Measurements from ENCODE around the gene CEACAM19. TPM values are rescaled to one million over a fixed set of nuclear protein-coding genes. Genes with fewer than 3 reads are reported as not detected.

CEACAM19 gene
- total and polyA plus RNA-seq, 10 of the 15 experiments (the other 5 are each of a cell fraction or from before 2014, with no cell fraction given), result 0.13 to 0.31 (median 0.17) TPM; not detected in 4

GRCh38 chr19:44627631-44628030 is 43.7 kb upstream of the CEACAM19 start:
- no peaks in the 10 kb centered on the region for H3K36me3 ChIP-seq (ENCODE audit: control insufficient read depth in 2 of 2, insufficient read depth in 2 of 2, low read length in 1 of 2)
- in situ Hi-C loops (cut with MboI) (no loop called here), intact Hi-C loops (cut with micrococcal nuclease; ENCODE audit: unreplicated experiment) (no loop called here)
- no peak overlapping the region for H3K4me2 ChIP-seq (ENCODE audit: control insufficient read depth, insufficient read depth)
- H4K20me1 ChIP-seq (ENCODE audit: control insufficient read depth, insufficient read depth), result no peaks in the 10 kb centered on the region
- no peak overlapping the region for H3K27ac ChIP-seq (ENCODE audit: control insufficient read depth, insufficient read depth)
- no peak overlapping the region for H3K9ac ChIP-seq (ENCODE audit: control insufficient read depth, insufficient read depth, low read length)
- SMC1A ChIA-PET (ENCODE audit: uncharacterized antibody, unreplicated experiment), result interaction anchor here (1.0 kb wide), 1 partner anchor 19 kb away, joined by 3 read pairs; no protein-coding TSS in a partner anchor
- RAD21 ChIA-PET (ENCODE audit: unreplicated experiment), result no interaction called here
- POLR2A ChIA-PET, result no interaction called here
- CTCF ChIA-PET, result no interaction called here
- H3K79me2 ChIP-seq (ENCODE audit: control insufficient read depth, insufficient read depth, low read length), result no peaks in the 10 kb centered on the region
- no peaks in the 10 kb centered on the region; the same call in 2 of the 3 replicates for H3K9me3 ChIP-seq (replicated peaks; ENCODE audit: control insufficient read depth, insufficient read depth, low read length)
- no peaks in the 10 kb centered on the region for H3K27me3 ChIP-seq (replicated peaks in 1 of 2; ENCODE audit: control insufficient read depth in 2 of 2, insufficient read depth in 2 of 2, low read length in 1 of 2)
- WGBS (ENCODE audit: insufficient coverage, insufficient replicate concordance, low lambda C conversion rate, missing lambda C conversion rate), result 51% methylated on average over 4 of the region's 4 CpGs
- TF ChIP-seq EED (IDR thresholded peaks at IDR 0.05; ENCODE audit: low read depth) (no peak), SPI1 (IDR thresholded peaks at IDR 0.05; ENCODE audit: borderline replicate concordance, insufficient read depth, low read depth, low read length) (no peak), FOS (IDR thresholded peaks at IDR 0.05; ENCODE audit: borderline replicate concordance, extremely low read depth, insufficient read length) (no peak), SMARCA5 (IDR thresholded peaks at IDR 0.05) (no peak), NBN (IDR thresholded peaks at IDR 0.05) (no peak), SMAD1 (IDR thresholded peaks at IDR 0.05; ENCODE audit: low read depth, partially characterized antibody) (no peak), JUNB (IDR thresholded peaks at IDR 0.05) (no peak), NR2F1 (conservative IDR thresholded peaks at IDR 0.05) (no peak), ZNF217 (IDR thresholded peaks at IDR 0.05) (no peak)
- no peak overlapping the region for H3K4me3 ChIP-seq
- no peak overlapping the region for H2AFZ ChIP-seq (ENCODE audit: control insufficient read depth, low read depth, low read length)
- no TSS peak for BruUV-seq (replicated peaks)
- no peak for FAIRE-seq
- H3K4me1 ChIP-seq (ENCODE audit: control insufficient read depth, insufficient read depth, low read length), result no peaks in the 10 kb centered on the region
- no peak for DNase-seq (ENCODE audit: low read depth, low spot score)
- no peak for ATAC-seq

GRCh38 chr19:44628793-44629192 is 42.5 kb upstream of the CEACAM19 start:
- H3K4me1 ChIP-seq (ENCODE audit: control insufficient read depth, insufficient read depth, low read length), result no peaks in the 10 kb centered on the region
- RAD21 ChIA-PET (ENCODE audit: unreplicated experiment), result no interaction called here
- intact Hi-C loops (cut with micrococcal nuclease; ENCODE audit: unreplicated experiment), result no loop called here
- no peak for DNase-seq (ENCODE audit: low read depth, low spot score)
- SMC1A ChIA-PET (ENCODE audit: uncharacterized antibody, unreplicated experiment), result no interaction called here
- POLR2A ChIA-PET, result no interaction called here
- no peak for ATAC-seq
- no peak overlapping the region for H2AFZ ChIP-seq (ENCODE audit: control insufficient read depth, low read depth, low read length)
- no peak overlapping the region for H3K27ac ChIP-seq (ENCODE audit: control insufficient read depth, insufficient read depth)
- no peaks in the 10 kb centered on the region for H3K79me2 ChIP-seq (ENCODE audit: control insufficient read depth, insufficient read depth, low read length)
- CTCF ChIA-PET, result no interaction called here
- in situ Hi-C loops (cut with MboI), result no loop called here
- no peak for FAIRE-seq
- H3K9ac ChIP-seq (ENCODE audit: control insufficient read depth, insufficient read depth, low read length), result no peak overlapping the region
- H3K36me3 ChIP-seq (ENCODE audit: control insufficient read depth in 2 of 2, insufficient read depth in 2 of 2, low read length in 1 of 2), result no peaks in the 10 kb centered on the region
- BruUV-seq (replicated peaks), result no TSS peak
- no peak overlapping the region for H3K4me2 ChIP-seq (ENCODE audit: control insufficient read depth, insufficient read depth)
- no peaks in the 10 kb centered on the region for H4K20me1 ChIP-seq (ENCODE audit: control insufficient read depth, insufficient read depth)
- no peak overlapping the region for H3K4me3 ChIP-seq
- H3K9me3 ChIP-seq (replicated peaks; ENCODE audit: control insufficient read depth, insufficient read depth, low read length), result no peaks in the 10 kb centered on the region; the same call in 2 of the 3 replicates
- 0% methylated on average over 3 of the region's 3 CpGs for WGBS (ENCODE audit: insufficient coverage, insufficient replicate concordance, low lambda C conversion rate, missing lambda C conversion rate)
- no peaks in the 10 kb centered on the region for H3K27me3 ChIP-seq (replicated peaks in 1 of 2; ENCODE audit: control insufficient read depth in 2 of 2, insufficient read depth in 2 of 2, low read length in 1 of 2)
- TF ChIP-seq ZBED1 (IDR thresholded peaks at IDR 0.05; ENCODE audit: borderline replicate concordance) (no peak), ZNF384 (IDR thresholded peaks at IDR 0.05; ENCODE audit: borderline replicate concordance, low read depth, low read length) (no peak), GABPA (IDR thresholded peaks at IDR 0.05; ENCODE audit: low read depth) (no peak), CBFB (IDR thresholded peaks at IDR 0.05; ENCODE audit: low read depth) (no peak), CREM (IDR thresholded peaks at IDR 0.05; ENCODE audit: low read depth) (no peak), MYC (IDR thresholded peaks at IDR 0.05; ENCODE audit: insufficient read depth, insufficient read length, insufficient replicate concordance, low read length, severe bottlenecking) (no peak), CBX5 (IDR thresholded peaks at IDR 0.05; ENCODE audit: low read depth) (no peak), BRCA1 (IDR thresholded peaks at IDR 0.05; ENCODE audit: low read depth, low read length) (no peak)
- TF ChIP-seq, protein P1, sequence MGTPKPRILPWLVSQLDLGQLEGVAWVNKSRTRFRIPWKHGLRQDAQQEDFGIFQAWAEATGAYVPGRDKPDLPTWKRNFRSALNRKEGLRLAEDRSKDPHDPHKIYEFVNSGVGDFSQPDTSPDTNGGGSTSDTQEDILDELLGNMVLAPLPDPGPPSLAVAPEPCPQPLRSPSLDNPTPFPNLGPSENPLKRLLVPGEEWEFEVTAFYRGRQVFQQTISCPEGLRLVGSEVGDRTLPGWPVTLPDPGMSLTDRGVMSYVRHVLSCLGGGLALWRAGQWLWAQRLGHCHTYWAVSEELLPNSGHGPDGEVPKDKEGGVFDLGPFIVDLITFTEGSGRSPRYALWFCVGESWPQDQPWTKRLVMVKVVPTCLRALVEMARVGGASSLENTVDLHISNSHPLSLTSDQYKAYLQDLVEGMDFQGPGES (IDR thresholded peaks at IDR 0.05), result no peak
